Spinal cord (tissue), 10 donors: ENCODE results near the gene CDC42BPB. TPM values are rescaled to one million over a fixed set of nuclear protein-coding genes. Genes with fewer than 3 reads are reported as not detected.

Experiments
- DNase-seq, 6 donors: peaks; one replicate each; pipeline versions ENCODE4 v3.0.0 to v3.0.0-alpha.2; 2013 to 2015; ENCODE audit warnings: low spot score in 6 of 6, low read depth in 4 of 6
- H3K27ac ChIP-seq: one replicate; pipeline ENCODE4 v1.5.1; 2013; ENCODE audit warnings: low read depth, low read length, control low read depth
- H3K27me3 ChIP-seq: one replicate; pipeline ENCODE4 v1.6.1; 2013; ENCODE audit warnings: low read length; ENCODE audit not compliant: control insufficient read depth, insufficient read depth
- H3K36me3 ChIP-seq: one replicate; pipeline ENCODE4 v1.6.1; 2013; ENCODE audit warnings: low read length; ENCODE audit not compliant: control insufficient read depth, insufficient read depth
- H3K4me1 ChIP-seq: one replicate; pipeline ENCODE4 v1.6.1; 2013; ENCODE audit warnings: low read length; ENCODE audit not compliant: control insufficient read depth, insufficient read depth
- H3K4me3 ChIP-seq: one replicate; pipeline ENCODE4 v1.5.1; 2013; ENCODE audit warnings: low read depth, low read length, control low read depth
- H3K9me3 ChIP-seq: one replicate; pipeline ENCODE4 v1.6.1; 2013; ENCODE audit warnings: low read length; ENCODE audit not compliant: control insufficient read depth, insufficient read depth
- WGBS: methylation state at CpG from one replicate; pipeline ENCODE4 v1.1.5; 2013; ENCODE audit warnings: missing lambda C conversion rate; ENCODE audit not compliant: insufficient coverage; 5-methylcytosine and 5-hydroxymethylcytosine counted together
- polyA plus RNA-seq, 2 donors: library from polyadenylated mRNA; unstranded; fragments of 120-200 nt; gene quantifications; one replicate each; pipeline ENCODE4 v1.2.1, GENCODE V29; 2013; ENCODE audit not compliant: insufficient read length in 2 of 2
- total RNA-seq, 2 donors: library from RNA; depleted of rRNA in 1 of 2; stranded (reverse); fragments of 120-200 nt in 1 of 2; fragments of >200 nt in 1 of 2; gene quantifications; one replicate each; pipeline versions ENCODE4 v1.2.3 to v1.2.4, GENCODE V29; 2013 to 2014
- donor health status: healthy.

CDC42BPB gene
- total and polyA plus RNA-seq, 4 donors, result 69.0 to 115 (median 96.3) TPM

DNA sequence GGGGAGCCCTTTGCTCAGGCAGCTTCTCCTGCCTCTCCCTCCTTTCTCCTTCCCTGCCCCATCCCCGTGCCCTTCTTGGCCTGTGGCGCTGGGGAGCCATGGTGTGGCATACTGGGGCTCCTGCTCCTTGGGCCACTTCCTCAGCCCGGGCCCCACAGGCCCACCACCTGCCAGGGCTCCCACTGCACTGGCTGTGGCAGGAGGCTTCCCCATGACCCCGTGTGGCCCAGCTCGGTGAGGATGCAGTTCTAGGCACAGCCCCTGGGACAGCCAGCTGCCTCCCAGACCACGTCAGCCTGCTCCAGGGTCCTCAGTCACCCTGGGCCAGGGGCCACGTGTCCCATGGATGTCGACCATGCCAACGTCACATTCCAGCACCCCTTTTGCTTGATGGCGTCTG lies 147.9 kb downstream of the CDC42BPB start:
- H3K36me3 ChIP-seq, result peaks cover 84% of the 10 kb centered on the region
- no peaks in the 10 kb centered on the region for H3K27me3 ChIP-seq
- no peak for DNase-seq
- WGBS, result 87% methylated on average over 8 of the region's 10 CpGs
- H3K27ac ChIP-seq, result no peak overlapping the region
- no peak overlapping the region for H3K4me3 ChIP-seq
- no peaks in the 10 kb centered on the region for H3K9me3 ChIP-seq
- H3K4me1 ChIP-seq, result no peaks in the 10 kb centered on the region

DNA sequence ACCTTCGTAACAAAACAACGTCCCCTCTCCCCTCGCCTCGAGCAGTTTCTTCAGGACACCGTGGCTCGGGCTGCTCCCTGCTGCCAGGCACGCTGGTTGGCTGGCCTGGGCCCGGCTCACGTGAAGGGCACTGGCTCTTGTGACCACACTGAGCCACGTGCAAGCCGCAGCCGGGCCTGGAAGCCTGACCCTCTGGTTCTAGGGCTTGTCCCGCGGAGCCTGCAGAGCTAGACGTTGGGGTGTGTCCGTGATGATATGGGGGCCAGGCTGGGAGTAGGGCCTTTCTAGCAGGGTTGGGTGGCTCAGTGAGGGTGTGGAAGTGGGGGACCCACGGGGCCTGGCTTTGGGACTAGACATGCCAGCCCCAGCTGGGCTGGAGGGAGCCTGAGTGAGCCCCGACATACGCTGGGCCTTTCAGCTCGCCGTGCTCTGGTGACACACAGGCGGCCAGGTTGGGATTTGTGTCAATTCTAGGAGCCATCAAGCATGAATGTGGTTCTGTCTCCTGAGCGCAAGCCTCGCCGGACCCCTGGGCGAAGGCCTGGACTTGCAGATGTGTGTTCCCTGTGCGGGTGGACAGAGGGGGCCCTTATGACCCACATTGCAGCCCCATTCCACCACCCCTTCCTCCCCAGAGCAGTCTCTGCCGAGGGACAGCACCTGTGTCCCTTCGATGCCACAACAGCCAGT lies 148.4 kb downstream of the CDC42BPB start:
- no peak for DNase-seq
- H3K4me1 ChIP-seq, result no peaks in the 10 kb centered on the region
- H3K4me3 ChIP-seq, result no peak overlapping the region
- H3K27me3 ChIP-seq, result no peaks in the 10 kb centered on the region
- no peaks in the 10 kb centered on the region for H3K9me3 ChIP-seq
- peaks cover 84% of the 10 kb centered on the region for H3K36me3 ChIP-seq
- 94% methylated on average over 29 of the region's 29 CpGs for WGBS
- no peak overlapping the region for H3K27ac ChIP-seq

DNA sequence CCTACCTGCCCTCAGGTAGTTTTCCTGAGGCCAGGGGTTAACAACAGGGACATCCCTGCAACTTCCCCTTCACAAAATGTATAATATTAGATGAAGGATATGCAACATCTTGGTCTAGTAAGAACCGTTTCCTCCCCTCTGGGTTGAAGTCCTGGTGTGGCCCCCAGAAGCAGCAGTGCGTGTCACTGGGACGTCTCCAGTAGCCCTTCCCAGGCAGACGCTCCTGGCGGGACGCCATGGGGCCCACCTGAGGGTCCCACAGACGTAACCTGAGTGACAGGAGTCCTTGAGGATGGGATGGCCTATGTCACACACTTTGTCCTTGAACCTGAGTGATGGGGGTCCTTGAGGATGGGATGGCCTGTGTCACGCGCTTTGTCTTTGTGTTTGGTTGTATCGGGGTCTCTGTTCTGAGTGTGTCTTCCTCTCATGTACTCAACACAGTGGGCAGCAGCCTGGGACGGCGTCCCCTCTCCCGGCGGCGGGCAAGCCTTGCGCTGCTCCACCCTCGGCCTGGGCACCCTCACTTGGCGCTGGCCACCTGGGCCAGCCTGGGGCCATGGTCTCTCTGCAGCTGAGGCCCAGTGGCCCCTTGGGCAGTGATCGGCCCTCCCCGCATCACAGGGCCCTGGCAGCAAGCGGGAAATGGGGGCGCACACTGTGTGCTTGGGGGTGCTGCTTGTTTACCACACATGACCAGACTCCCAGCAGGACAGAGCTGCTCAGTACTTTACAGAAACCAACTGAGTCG lies 149.2 kb downstream of the CDC42BPB start:
- no peaks in the 10 kb centered on the region for H3K9me3 ChIP-seq
- 91% methylated on average over 20 of the region's 23 CpGs for WGBS
- no peak overlapping the region for H3K27ac ChIP-seq
- no peak overlapping the region for H3K4me3 ChIP-seq
- no peaks in the 10 kb centered on the region for H3K4me1 ChIP-seq
- DNase-seq, result no peak
- H3K36me3 ChIP-seq, result peaks cover 84% of the 10 kb centered on the region
- no peaks in the 10 kb centered on the region for H3K27me3 ChIP-seq

DNA sequence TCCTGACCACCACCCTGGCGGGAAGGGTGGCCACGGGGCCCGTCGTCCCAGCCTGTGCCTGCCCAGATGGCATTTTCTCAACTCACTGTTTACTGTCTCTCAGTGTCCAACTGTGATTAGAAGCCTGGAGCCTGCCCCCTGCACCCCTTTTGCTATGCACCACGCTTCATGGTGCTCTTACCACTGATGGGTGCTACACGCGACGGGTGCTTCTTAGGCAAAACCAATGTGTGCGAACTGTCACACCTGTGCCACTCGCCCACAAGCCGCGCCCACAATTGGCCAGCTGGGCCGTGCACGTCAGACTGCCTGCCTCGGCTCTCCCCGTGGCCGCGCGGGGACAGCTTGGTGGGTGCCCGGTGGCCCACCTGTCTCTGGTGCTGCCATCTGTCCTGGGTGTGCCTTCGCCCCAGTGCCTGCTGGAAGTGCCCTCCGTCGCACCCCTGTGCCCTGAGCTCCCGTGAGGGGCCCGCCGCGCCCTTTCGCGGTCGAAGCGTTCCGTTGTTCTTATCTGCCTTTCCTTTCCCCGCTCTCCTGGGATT lies 150.0 kb downstream of the CDC42BPB start:
- no peaks in the 10 kb centered on the region for H3K27me3 ChIP-seq
- no peaks in the 10 kb centered on the region for H3K9me3 ChIP-seq
- H3K4me3 ChIP-seq, result no peak overlapping the region
- 96% methylated on average over 23 of the region's 33 CpGs for WGBS
- DNase-seq, result no peak
- no peak overlapping the region for H3K27ac ChIP-seq
- H3K4me1 ChIP-seq, result no peaks in the 10 kb centered on the region
- peaks cover 86% of the 10 kb centered on the region for H3K36me3 ChIP-seq

GRCh38 chr14:102906616-102907302 lies 150.6 kb downstream of the CDC42BPB start:
- H3K36me3 ChIP-seq, result peaks cover 86% of the 10 kb centered on the region
- whole genome bisulfite sequencing, result 98% methylated on average over 30 of the region's 30 CpGs
- no peaks in the 10 kb centered on the region for H3K27me3 ChIP-seq
- no peak overlapping the region for H3K27ac ChIP-seq
- H3K4me1 ChIP-seq, result no peaks in the 10 kb centered on the region
- no peaks in the 10 kb centered on the region for H3K9me3 ChIP-seq
- H3K4me3 ChIP-seq, result no peak overlapping the region
- DNase-seq, result no peak

DNA sequence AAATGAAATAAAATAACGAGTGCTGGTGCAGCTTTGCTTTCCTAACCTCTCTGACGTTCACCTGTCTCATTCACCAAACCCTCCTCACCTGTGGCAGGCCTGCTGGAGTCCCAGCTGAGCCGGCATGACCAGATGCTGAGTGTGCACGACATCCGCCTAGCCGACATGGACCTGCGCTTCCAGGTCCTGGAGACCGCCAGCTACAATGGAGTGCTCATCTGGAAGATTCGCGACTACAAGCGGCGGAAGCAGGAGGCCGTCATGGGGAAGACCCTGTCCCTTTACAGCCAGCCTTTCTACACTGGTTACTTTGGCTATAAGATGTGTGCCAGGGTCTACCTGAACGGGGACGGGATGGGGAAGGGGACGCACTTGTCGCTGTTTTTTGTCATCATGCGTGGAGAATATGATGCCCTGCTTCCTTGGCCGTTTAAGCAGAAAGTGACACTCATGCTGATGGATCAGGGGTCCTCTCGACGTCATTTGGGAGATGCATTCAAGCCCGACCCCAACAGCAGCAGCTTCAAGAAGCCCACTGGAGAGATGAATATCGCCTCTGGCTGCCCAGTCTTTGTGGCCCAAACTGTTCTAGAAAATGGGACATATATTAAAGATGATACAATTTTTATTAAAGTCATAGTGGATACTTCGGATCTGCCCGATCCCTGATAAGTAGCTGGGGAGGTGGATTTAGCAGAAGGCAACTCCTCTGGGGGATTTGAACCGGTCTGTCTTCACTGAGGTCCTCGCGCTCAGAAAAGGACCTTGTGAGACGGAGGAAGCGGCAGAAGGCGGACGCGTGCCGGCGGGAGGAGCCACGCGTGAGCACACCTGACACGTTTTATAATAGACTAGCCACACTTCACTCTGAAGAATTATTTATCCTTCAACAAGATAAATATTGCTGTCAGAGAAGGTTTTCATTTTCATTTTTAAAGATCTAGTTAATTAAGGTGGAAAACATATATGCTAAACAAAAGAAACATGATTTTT lies 151.9 kb downstream of the CDC42BPB start:
- Histone ChIP-seq H3K4me3 (no peak overlapping the region), H3K9me3 (no peaks in the 10 kb centered on the region), H3K27ac (no peak overlapping the region), H3K4me1 (peaks cover 3% of the 10 kb centered on the region), H3K36me3 (peaks cover 88% of the 10 kb centered on the region), H3K27me3 (no peaks in the 10 kb centered on the region)
- no peak for DNase-seq
- 96% methylated on average over 22 of the region's 38 CpGs for WGBS

- Histone ChIP-seq H3K36me3 (peaks cover 87% of the 10 kb centered on the region), H3K4me1 (peaks cover 3% of the 10 kb centered on the region)
- 94% methylated on average over 7 of the region's 7 CpGs for WGBS
Measured at GRCh38 chr14:102903889-102904512, 153.3 kb downstream of the CDC42BPB start.

DNA sequence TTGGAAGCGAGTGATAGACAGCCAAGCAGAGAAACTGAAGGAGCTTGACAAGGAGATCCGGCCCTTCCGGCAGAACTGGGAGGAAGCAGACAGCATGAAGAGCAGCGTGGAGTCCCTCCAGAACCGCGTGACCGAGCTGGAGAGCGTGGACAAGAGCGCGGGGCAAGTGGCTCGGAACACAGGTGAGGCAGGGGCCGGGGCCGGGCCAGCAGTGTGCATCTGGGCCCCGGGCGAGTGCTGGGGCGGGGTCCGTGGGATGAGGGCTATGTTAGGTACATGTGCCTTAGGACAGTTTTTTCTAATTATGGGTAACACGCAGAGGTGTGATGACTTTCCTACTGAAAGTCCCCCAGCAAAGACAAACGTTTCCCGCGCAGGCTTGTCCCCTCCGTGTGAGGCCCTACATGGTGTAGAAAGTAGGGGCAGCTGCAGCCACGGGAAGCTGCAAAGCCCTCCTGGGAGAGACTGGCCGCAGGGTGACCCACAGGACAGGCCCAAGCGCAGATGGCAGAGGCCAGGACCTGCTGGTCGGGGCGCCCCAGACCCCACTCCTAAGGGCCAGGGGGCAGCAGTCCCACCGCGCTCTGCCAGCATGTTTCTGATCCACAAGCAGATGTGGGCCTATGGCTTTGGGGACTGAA lies 154.0 kb downstream of the CDC42BPB start:
- Histone ChIP-seq H3K27ac (no peak overlapping the region), H3K4me1 (peaks cover 3% of the 10 kb centered on the region), H3K4me3 (no peak overlapping the region), H3K9me3 (no peaks in the 10 kb centered on the region), H3K27me3 (no peaks in the 10 kb centered on the region), H3K36me3 (peaks cover 86% of the 10 kb centered on the region)
- 92% methylated on average over 27 of the region's 29 CpGs for WGBS
- DNase-seq, result no peak

More at GRCh38 chr14:102903889-102904512, 153.3 kb downstream of the CDC42BPB start:
- Histone ChIP-seq H3K27ac (no peak overlapping the region), H3K4me3 (no peak overlapping the region), H3K27me3 (no peaks in the 10 kb centered on the region), H3K9me3 (no peaks in the 10 kb centered on the region)
- no peak for DNase-seq
